HFF-Myc (cell line): ENCODE measurements around the gene ANXA7.
"Not testable (repeated sequence)": the region's sequence is repeated elsewhere in the genome, so short reads cannot be mapped to it uniquely, and the experiment has no call there.

ENCODE experiments used
- DNase-seq: peaks from one replicate; pipeline ENCODE4 v3.0.0-alpha.2; 2011; ENCODE audit warnings: low read depth; ENCODE audit errors: extremely low read depth
- H3K4me3 ChIP-seq: replicated peaks from 2 replicates; pipeline ENCODE4 v1.5.1; 2011; ENCODE audit warnings: low read depth, mild to moderate bottlenecking, control low read depth, low read length
- CTCF ChIP-seq: IDR thresholded peaks from 2 replicates; pipeline ENCODE4 v1.5.1; 2012; ENCODE audit warnings: mild to moderate bottlenecking, low read depth, low read length, control low read depth; ENCODE audit errors: missing control alignments

Gene ANXA7

GRCh38 chr10:73357166-73357565 lies 56.7 kb downstream of the ANXA7 start:
- no peak for TF ChIP-seq CTCF

GRCh38 chr10:73344269-73344668 lies 69.6 kb downstream of the ANXA7 start:
- DNase-seq: no peak
- H3K4me3 ChIP-seq: no peak overlapping the region
- TF ChIP-seq CTCF: no peak

More at GRCh38 chr10:73357166-73357565, 56.7 kb downstream of the ANXA7 start:
- no peak for DNase-seq
- no peak overlapping the region for H3K4me3 ChIP-seq

GRCh38 chr10:73340121-73340520 lies 73.7 kb downstream of the ANXA7 start:
- no peak overlapping the region for H3K4me3 ChIP-seq
- no peak for TF ChIP-seq CTCF
- DNase-seq: no peak

GRCh38 chr10:73339436-73339835 lies 74.4 kb downstream of the ANXA7 start:
- no peak for DNase-seq
- no peak overlapping the region for H3K4me3 ChIP-seq
- no peak for TF ChIP-seq CTCF

- H3K4me3 ChIP-seq: no peak overlapping the region
- TF ChIP-seq CTCF: no peak
- no peak for DNase-seq
Measured at GRCh38 chr10:73338801-73339368, 75.0 kb downstream of the ANXA7 start.

- DNase-seq: no peak
- H3K4me3 ChIP-seq: no peak overlapping the region
- no peak for TF ChIP-seq CTCF
Measured at GRCh38 chr10:73333202-73333601, 80.7 kb downstream of the ANXA7 start.

GRCh38 chr10:73332379-73332778 lies 81.5 kb downstream of the ANXA7 start:
- no peak overlapping the region for H3K4me3 ChIP-seq
- DNase-seq: no peak
- no peak for TF ChIP-seq CTCF

GRCh38 chr10:73328523-73328922 lies 85.3 kb downstream of the ANXA7 start:
- H3K4me3 ChIP-seq, DNase-seq: not testable (repeated sequence)

- DNase-seq, H3K4me3 ChIP-seq: not testable (repeated sequence)
Measured at GRCh38 chr10:73325290-73325689, 88.6 kb downstream of the ANXA7 start.
